ENCODE data around the gene LENG1.

LENG1 gene

DNA sequence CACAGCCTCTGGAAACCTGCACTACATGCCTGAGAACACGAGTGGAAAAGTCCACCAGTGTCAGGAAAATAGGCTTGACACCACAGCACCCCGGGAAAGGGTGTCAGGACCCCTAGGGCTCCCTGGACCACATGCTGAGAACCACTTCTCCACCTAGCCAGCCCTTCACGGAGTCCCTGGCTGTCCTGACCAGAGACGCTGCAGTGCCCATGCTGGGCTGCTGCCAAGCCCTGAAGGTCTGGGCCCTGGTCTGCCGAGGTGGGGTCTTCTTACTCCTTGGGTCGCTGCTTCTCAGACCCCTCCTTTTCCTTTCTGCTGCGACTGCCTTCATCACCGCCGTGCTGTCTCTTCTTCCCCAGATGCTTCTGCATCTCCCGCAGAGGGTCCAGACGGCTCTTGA lies 3.0 kb downstream of the LENG1 start:
- TF ChIP-seq, protein P1, sequence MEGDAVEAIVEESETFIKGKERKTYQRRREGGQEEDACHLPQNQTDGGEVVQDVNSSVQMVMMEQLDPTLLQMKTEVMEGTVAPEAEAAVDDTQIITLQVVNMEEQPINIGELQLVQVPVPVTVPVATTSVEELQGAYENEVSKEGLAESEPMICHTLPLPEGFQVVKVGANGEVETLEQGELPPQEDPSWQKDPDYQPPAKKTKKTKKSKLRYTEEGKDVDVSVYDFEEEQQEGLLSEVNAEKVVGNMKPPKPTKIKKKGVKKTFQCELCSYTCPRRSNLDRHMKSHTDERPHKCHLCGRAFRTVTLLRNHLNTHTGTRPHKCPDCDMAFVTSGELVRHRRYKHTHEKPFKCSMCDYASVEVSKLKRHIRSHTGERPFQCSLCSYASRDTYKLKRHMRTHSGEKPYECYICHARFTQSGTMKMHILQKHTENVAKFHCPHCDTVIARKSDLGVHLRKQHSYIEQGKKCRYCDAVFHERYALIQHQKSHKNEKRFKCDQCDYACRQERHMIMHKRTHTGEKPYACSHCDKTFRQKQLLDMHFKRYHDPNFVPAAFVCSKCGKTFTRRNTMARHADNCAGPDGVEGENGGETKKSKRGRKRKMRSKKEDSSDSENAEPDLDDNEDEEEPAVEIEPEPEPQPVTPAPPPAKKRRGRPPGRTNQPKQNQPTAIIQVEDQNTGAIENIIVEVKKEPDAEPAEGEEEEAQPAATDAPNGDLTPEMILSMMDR (IDR thresholded peaks at IDR 0.05; ENCODE audit: control insufficient read depth, insufficient read depth, low read depth, low read length, missing control alignments), result no peak
- H3K4me3 ChIP-seq (ENCODE audit: control insufficient read depth, low read depth, low read length), result no peak overlapping the region
- DNase-seq (ENCODE audit: low read depth), result no peak

DNA sequence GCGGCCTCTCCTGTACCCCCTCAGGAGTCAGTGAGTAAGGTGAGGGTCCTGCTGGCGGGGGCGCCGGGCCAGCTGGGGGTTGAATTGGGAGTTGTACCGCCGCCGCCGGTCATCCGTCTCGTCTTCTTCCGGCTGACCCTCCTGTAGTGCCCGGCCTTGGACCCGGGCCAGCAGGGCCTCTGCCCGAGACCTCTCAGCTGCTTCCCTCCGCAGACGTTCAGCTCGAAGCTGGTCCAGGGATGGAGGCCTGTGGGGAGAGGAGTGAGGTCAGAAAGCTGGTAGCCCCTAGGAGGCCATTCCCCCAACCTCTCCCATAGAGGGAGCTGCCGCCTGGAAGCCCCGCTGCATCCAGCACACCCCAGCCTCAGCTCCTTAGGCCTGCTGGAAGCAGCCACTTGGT lies 3.8 kb downstream of the LENG1 start:
- no peak for DNase-seq (ENCODE audit: low read depth)
- H3K4me3 ChIP-seq (ENCODE audit: control insufficient read depth, low read depth, low read length), result no peak overlapping the region
- TF ChIP-seq, protein P1 (IDR thresholded peaks at IDR 0.05; ENCODE audit: control insufficient read depth, insufficient read depth, low read depth, low read length, missing control alignments), result no peak

DNA sequence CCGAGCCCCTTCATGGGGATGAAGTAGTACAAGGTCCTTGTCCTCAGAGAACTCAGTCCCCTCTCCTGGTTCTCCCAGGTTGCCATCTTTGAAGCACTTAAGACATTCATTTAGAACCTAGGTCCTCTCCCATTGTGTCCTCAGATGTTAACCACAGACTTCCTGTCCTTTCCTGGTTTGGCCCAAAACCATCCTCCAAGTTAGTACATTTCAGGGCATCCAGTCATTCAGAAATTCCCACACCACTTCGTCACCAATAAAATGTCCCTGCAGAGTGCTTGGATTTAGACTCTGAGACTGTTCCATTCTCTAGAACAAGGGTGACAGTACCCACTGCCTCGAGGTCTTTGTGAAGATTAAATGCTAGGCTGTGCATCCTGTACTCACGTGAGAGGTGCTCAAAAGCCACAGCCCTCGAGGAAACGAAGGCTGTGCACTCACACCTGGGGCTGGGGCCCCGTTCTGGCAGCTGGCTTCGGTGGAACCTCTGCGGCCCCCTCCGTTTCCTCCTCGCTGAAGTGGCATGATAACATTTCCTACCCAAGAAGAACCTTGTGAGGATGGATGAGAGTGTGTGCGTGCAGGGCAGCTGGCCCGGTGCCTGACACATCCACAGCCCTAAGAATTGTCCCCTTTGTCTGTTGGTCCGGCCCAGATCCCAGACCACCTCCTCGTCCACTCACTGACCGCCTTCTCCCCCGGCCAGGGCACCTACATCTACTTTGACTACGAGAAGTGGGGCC lies 4.7 kb downstream of the LENG1 start:
- DNase-seq (ENCODE audit: low read depth), result no peak

GRCh38 chr19:54153731-54154326 lies 5.7 kb downstream of the LENG1 start:
- H3K4me3 ChIP-seq (ENCODE audit: control insufficient read depth, low read depth, low read length), result no peak overlapping the region
- TF ChIP-seq, protein P1 (IDR thresholded peaks at IDR 0.05; ENCODE audit: control insufficient read depth, insufficient read depth, low read depth, low read length, missing control alignments), result no peak
- DNase-seq (ENCODE audit: low read depth), result no peak

More for the DNA sequence above, 4.7 kb downstream of the LENG1 start:
- H3K4me3 ChIP-seq (ENCODE audit: control insufficient read depth, low read depth, low read length), result no peak overlapping the region
- TF ChIP-seq, protein P1 (IDR thresholded peaks at IDR 0.05; ENCODE audit: control insufficient read depth, insufficient read depth, low read depth, low read length, missing control alignments), result no peak

- no peak overlapping the region for H3K4me3 ChIP-seq (ENCODE audit: control insufficient read depth, low read depth, low read length)
- no peak for DNase-seq (ENCODE audit: low read depth)
- TF ChIP-seq, protein P1 (IDR thresholded peaks at IDR 0.05; ENCODE audit: control insufficient read depth, insufficient read depth, low read depth, low read length, missing control alignments), result no peak
Measured at GRCh38 chr19:54152878-54153524, 6.5 kb downstream of the LENG1 start.

- H3K4me3 ChIP-seq (ENCODE audit: control insufficient read depth, low read depth, low read length), result no peak overlapping the region
- TF ChIP-seq, protein P1 (IDR thresholded peaks at IDR 0.05; ENCODE audit: control insufficient read depth, insufficient read depth, low read depth, low read length, missing control alignments), result no peak
- no peak for DNase-seq (ENCODE audit: low read depth)
Measured at GRCh38 chr19:54152267-54152666, 7.3 kb downstream of the LENG1 start.
